Uterus (tissue), 2 donors: ENCODE measurements around the gene PLA2G6.

ENCODE experiments used
- POLR2A ChIP-seq, 2 donors: fragments of 450-650 bp; IDR thresholded peaks; one replicate each; pipeline ENCODE4 v1.6.1; 2016; ENCODE audit warnings: antibody characterized with exemption in 2 of 2, mild to moderate bottlenecking in 1 of 2, moderate library complexity in 1 of 2
- TF ChIP-seq, protein P1 (sequence below), 4 experiments: fragments of 200-600 bp in 2 of 4; fragments of 450-650 bp in 2 of 4; sonication (generic) in 2 of 4; IDR thresholded peaks; one replicate each; pipeline ENCODE4 v1.5.1; 2016 to 2019; ENCODE audit warnings: antibody characterized with exemption in 4 of 4, mild to moderate bottlenecking in 2 of 4, moderate library complexity in 1 of 4

DNA sequence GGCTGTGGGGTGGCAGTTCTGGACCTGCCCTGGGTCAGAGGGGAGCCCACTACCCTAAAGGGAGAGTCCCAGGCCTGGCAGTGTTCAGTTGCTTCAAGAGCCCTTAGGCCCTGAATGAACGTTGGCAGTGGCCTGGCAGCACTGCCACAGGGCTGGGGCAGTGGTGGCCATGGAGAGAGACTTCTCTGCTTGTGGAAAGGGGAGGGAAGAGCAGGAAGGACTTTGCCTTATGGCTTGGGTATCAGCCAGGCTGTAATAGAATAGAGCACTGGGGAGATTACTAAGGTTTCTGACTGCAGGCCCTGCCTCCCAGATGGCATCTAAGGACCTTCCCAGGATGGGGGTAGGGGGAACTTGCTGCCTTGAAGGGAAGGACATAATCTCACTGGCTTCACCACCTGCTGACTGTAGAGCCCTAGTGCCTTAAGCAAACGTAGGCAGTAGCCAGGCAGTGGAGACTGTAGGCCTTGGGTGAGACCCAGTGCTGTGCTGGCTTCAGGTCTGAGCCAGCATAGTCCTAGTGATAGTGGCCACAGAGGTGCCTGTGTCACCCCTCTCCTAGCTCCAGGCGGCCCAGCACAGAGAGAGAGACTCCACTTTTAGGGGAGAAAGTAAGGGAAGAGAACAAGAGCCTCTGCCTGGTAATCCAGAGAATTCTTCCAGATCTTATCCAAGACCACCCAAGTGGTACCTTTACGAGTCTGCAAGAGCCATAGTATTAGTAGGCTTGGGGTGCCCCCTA is 27.6 kb downstream of the PLA2G6 start:
- TF ChIP-seq, protein P1, sequence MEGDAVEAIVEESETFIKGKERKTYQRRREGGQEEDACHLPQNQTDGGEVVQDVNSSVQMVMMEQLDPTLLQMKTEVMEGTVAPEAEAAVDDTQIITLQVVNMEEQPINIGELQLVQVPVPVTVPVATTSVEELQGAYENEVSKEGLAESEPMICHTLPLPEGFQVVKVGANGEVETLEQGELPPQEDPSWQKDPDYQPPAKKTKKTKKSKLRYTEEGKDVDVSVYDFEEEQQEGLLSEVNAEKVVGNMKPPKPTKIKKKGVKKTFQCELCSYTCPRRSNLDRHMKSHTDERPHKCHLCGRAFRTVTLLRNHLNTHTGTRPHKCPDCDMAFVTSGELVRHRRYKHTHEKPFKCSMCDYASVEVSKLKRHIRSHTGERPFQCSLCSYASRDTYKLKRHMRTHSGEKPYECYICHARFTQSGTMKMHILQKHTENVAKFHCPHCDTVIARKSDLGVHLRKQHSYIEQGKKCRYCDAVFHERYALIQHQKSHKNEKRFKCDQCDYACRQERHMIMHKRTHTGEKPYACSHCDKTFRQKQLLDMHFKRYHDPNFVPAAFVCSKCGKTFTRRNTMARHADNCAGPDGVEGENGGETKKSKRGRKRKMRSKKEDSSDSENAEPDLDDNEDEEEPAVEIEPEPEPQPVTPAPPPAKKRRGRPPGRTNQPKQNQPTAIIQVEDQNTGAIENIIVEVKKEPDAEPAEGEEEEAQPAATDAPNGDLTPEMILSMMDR (IDR thresholded peaks at IDR 0.05): no peak
- TF ChIP-seq POLR2A (IDR thresholded peaks at IDR 0.05): no peak
